ENCODE measurements around the gene PIK3R2.
A peak's percentile ranks its signal among the peaks of the same experiment; 100 is the strongest.

GRCh38 chr19:18183529-18183928, 30.6 kb downstream of the PIK3R2 start:
- TF ChIP-seq, protein P1, sequence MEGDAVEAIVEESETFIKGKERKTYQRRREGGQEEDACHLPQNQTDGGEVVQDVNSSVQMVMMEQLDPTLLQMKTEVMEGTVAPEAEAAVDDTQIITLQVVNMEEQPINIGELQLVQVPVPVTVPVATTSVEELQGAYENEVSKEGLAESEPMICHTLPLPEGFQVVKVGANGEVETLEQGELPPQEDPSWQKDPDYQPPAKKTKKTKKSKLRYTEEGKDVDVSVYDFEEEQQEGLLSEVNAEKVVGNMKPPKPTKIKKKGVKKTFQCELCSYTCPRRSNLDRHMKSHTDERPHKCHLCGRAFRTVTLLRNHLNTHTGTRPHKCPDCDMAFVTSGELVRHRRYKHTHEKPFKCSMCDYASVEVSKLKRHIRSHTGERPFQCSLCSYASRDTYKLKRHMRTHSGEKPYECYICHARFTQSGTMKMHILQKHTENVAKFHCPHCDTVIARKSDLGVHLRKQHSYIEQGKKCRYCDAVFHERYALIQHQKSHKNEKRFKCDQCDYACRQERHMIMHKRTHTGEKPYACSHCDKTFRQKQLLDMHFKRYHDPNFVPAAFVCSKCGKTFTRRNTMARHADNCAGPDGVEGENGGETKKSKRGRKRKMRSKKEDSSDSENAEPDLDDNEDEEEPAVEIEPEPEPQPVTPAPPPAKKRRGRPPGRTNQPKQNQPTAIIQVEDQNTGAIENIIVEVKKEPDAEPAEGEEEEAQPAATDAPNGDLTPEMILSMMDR (IDR thresholded peaks at IDR 0.05), result no peak
- TF ChIP-seq POLR2A (IDR thresholded peaks at IDR 0.05), result no peak
- TF ChIP-seq EP300 (IDR thresholded peaks at IDR 0.05; ENCODE audit: low read depth), result no peak
- peak in 1 of 3 donors; percentile 7 for TF ChIP-seq POLR2AphosphoS5 (IDR thresholded peaks at IDR 0.05)

Measured in transverse colon (tissue), 4 donors.